GM23338 (cell line): Measurements from ENCODE around the gene SLC12A7. TPM values are rescaled to one million over a fixed set of nuclear protein-coding genes. Genes with fewer than 3 reads are reported as not detected.

Source experiments
- ATAC-seq: fragments of 200-7000 bp; cut with Tn5 transposase; 3 replicates; pipeline ENCODE4 v1.9.1; 2020
- DNase-seq: peaks from one replicate; pipeline ENCODE4 v3.0.0-alpha.2; 2015; ENCODE audit warnings: low spot score
- H2AFZ ChIP-seq: fragments of 200-600 bp; sonication (generic); 2 replicates; pipeline ENCODE4 v1.8.0; 2016; ENCODE audit warnings: antibody characterized with exemption, mild to moderate bottlenecking, moderate library complexity
- H3F3A ChIP-seq: fragments of 200-600 bp; sonication (generic); replicated peaks from 2 replicates; pipeline ENCODE4 v1.8.0; 2017; ENCODE audit warnings: antibody characterized with exemption, mixed run types, low read depth
- H3K27ac ChIP-seq: fragments of 200-600 bp; sonication (generic); 2 replicates; pipeline ENCODE4 v1.6.1; 2016; ENCODE audit warnings: low read depth
- H3K27me3 ChIP-seq: fragments of 200-600 bp; sonication (generic); 2 replicates; pipeline ENCODE4 v1.8.0; 2016; ENCODE audit warnings: mild to moderate bottlenecking, mixed run types, moderate library complexity; ENCODE audit not compliant: insufficient read depth
- H3K36me3 ChIP-seq: fragments of 200-600 bp; sonication (generic); 2 replicates; pipeline ENCODE4 v1.8.0; 2016; ENCODE audit warnings: mild to moderate bottlenecking; ENCODE audit not compliant: insufficient read depth
- H3K4me1 ChIP-seq: fragments of 200-600 bp; sonication (generic); 2 replicates; pipeline ENCODE4 v1.8.0; 2016; ENCODE audit warnings: mild to moderate bottlenecking, moderate library complexity; ENCODE audit not compliant: insufficient read depth
- H3K4me2 ChIP-seq: fragments of 200-600 bp; sonication (generic); 2 replicates; pipeline ENCODE4 v1.7.1; 2017; ENCODE audit warnings: mixed run types
- H3K4me3 ChIP-seq: fragments of 200-600 bp; sonication (generic); 2 replicates; pipeline ENCODE4 v1.6.1; 2016; ENCODE audit warnings: mixed run types
- H3K79me2 ChIP-seq: fragments of 200-600 bp; sonication (generic); replicated peaks from 2 replicates; pipeline ENCODE4 v1.8.0; 2017; ENCODE audit warnings: mild to moderate bottlenecking; ENCODE audit not compliant: insufficient read depth
- H3K9me2 ChIP-seq: fragments of 200-600 bp; sonication (generic); 2 replicates; pipeline ENCODE4 v1.8.0; 2017; ENCODE audit not compliant: insufficient read depth
- H4K20me1 ChIP-seq: fragments of 200-600 bp; sonication (generic); replicated peaks from 2 replicates; pipeline ENCODE4 v1.8.0; 2017; ENCODE audit warnings: mild to moderate bottlenecking; ENCODE audit not compliant: insufficient read depth
- H3K27ac Mint-ChIP-seq: 2 replicates; pipeline ENCODE4 v1.8.0; 2020; ENCODE audit warnings: inconsistent platforms, mild to moderate bottlenecking, moderate library complexity, mixed read lengths
- H3K27me3 Mint-ChIP-seq: 3 replicates; pipeline ENCODE4 v1.8.0; 2022; ENCODE audit warnings: low read depth, mild to moderate bottlenecking, moderate library complexity, mixed read lengths, inconsistent platforms; ENCODE audit not compliant: insufficient read depth, poor library complexity
- H3K36me3 Mint-ChIP-seq: 3 replicates; pipeline ENCODE4 v1.8.0; 2021; ENCODE audit warnings: low read depth, mild to moderate bottlenecking, inconsistent platforms, moderate library complexity, mixed read lengths
- H3K4me1 Mint-ChIP-seq: 3 replicates; pipeline ENCODE4 v1.8.0; 2020; ENCODE audit warnings: mild to moderate bottlenecking, inconsistent platforms, mixed read lengths
- H3K4me3 Mint-ChIP-seq: 3 replicates; pipeline ENCODE4 v1.8.0; 2021; ENCODE audit warnings: moderate library complexity, mild to moderate bottlenecking, inconsistent platforms, mixed read lengths
- H3K9me3 Mint-ChIP-seq: 3 replicates; pipeline ENCODE4 v1.8.0; 2020; ENCODE audit warnings: moderate library complexity, mild to moderate bottlenecking, inconsistent platforms, mixed read lengths
- CREB1 ChIP-seq: fragments of 250-450 bp; sonication (Bioruptor Pico); IDR thresholded peaks from 2 replicates; pipeline ENCODE4 v1.5.0; 2020; ENCODE audit warnings: low read depth, mild to moderate bottlenecking, moderate library complexity
- CTCF ChIP-seq, 2 experiments: fragments of 200-600 bp in 1 of 2; sonication (generic) in 1 of 2; conservative IDR thresholded peaks; 2 replicates each; pipeline versions ENCODE4 v1.5.1 to v1.6.1; 2016 to 2017; ENCODE audit warnings: antibody characterized with exemption in 2 of 2, low read depth in 2 of 2, mild to moderate bottlenecking in 2 of 2, moderate library complexity in 1 of 2
- ETS1 ChIP-seq: IDR thresholded peaks from 2 replicates; pipeline ENCODE4 v1.6.1; 2016; ENCODE audit warnings: antibody characterized with exemption
- EZH2 ChIP-seq: fragments of 200-600 bp; sonication (generic); IDR thresholded peaks from one replicate; pipeline ENCODE4 v1.8.0; 2017; ENCODE audit warnings: antibody characterized with exemption, mild to moderate bottlenecking, low read depth; ENCODE audit not compliant: unreplicated experiment
- EZH2phosphoT487 ChIP-seq: fragments of 200-600 bp; sonication (generic); IDR thresholded peaks from one replicate; pipeline ENCODE4 v1.8.1; 2018; ENCODE audit warnings: antibody characterized with exemption; ENCODE audit not compliant: unreplicated experiment
- JUNB ChIP-seq: IDR thresholded peaks from one replicate; pipeline ENCODE4 v1.6.1; 2016; ENCODE audit warnings: antibody characterized with exemption; ENCODE audit not compliant: unreplicated experiment
- NANOG ChIP-seq: IDR thresholded peaks from 2 replicates; pipeline ENCODE4 v1.6.1; 2016; ENCODE audit warnings: antibody characterized with exemption, borderline replicate concordance
- POLR2AphosphoS5 ChIP-seq: IDR thresholded peaks from 2 replicates; pipeline ENCODE4 v1.6.1; 2016; ENCODE audit warnings: antibody characterized with exemption, low read depth
- REST ChIP-seq: IDR thresholded peaks from one replicate; pipeline ENCODE4 v1.6.1; 2018; ENCODE audit warnings: antibody characterized with exemption; ENCODE audit not compliant: unreplicated experiment
- STAT1 ChIP-seq: IDR thresholded peaks from one replicate; pipeline ENCODE4 v1.6.1; 2016; ENCODE audit warnings: antibody characterized with exemption; ENCODE audit not compliant: unreplicated experiment
- ZNF114 ChIP-seq: fragments of 250-450 bp; sonication (Bioruptor Pico); IDR thresholded peaks from 2 replicates; pipeline ENCODE4 v1.5.0; 2020; ENCODE audit warnings: mild to moderate bottlenecking, moderate library complexity
- ZNF331 ChIP-seq: fragments of 250-450 bp; sonication (Bioruptor Pico); IDR thresholded peaks from 2 replicates; pipeline ENCODE4 v1.5.0; 2020; ENCODE audit warnings: low read depth, mild to moderate bottlenecking, moderate library complexity
- ZNF462 ChIP-seq: fragments of 250-450 bp; sonication (Bioruptor Pico); IDR thresholded peaks from 2 replicates; pipeline ENCODE4 v1.5.0; 2020; ENCODE audit warnings: mild to moderate bottlenecking, moderate library complexity
- polyA plus RNA-seq: library from polyadenylated mRNA; unstranded; fragments of >200 nt; fragmentation: Nextera tagmentation; extraction: Ambion mirVana; gene quantifications from 2 replicates; pipeline ENCODE4 v1.2.1, GENCODE V29; 2016
- total RNA-seq: library from RNA; depleted of rRNA; stranded (reverse); fragments of >200 nt; shearing (Covaris generic); gene quantifications from 2 replicates; pipeline ENCODE4 v1.2.3, GENCODE V29; 2014

The SLC12A7 gene
- total and polyA plus RNA-seq, 2 experiments from 2014 or later: 7.4 to 32.2 TPM

DNA sequence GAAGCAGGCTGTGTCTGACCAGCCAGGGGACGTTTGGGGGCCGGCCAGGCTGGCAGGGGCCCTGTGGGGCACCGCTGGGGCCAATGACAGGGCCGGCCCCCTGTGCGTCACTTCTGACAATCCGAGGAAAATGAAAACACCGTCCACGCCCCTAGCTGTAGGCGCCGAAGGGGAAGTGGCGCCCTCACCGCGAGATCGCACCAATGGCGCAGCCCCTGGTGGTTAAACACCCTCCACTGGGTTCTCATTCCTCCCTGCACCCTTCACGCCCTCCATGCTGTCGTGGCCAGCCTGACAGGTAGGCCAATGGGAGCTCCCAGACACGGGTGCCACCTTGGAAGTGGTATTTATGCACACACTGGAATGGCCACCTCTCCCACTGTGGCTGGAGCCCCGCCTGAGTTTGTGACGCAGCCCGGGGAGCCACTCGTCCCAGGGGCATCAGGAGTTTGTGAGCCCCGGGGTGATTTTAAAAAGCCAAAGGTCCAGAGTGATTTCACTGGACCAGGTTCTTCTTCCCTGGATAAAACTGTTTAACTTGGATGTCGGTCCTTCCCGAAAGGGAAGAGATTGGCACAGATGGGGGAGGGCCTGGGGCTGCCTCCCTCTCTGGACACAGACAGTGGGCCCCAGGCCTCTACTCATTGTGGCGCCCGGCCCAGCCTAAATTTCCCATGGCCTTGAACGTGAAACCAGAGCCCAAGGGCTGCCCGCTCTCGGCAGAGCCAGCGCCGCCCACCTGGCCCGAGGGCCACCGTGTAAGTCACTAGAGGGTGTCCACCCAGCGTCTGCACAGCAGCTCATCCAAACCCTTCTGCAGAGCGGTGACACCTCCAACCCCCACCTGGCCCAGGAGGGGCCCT lies 53.5 kb downstream of the SLC12A7 start:
- TF ChIP-seq CREB1 (CRISPR knock-in tag): no peak
- TF ChIP-seq CTCF (conservative IDR thresholded peaks at IDR 0.05; ENCODE audit: low read depth in 2 of 2): no peak
- TF ChIP-seq ZNF462 (CRISPR knock-in tag): no peak
- TF ChIP-seq POLR2AphosphoS5: no peak
- no peak for TF ChIP-seq REST
- no peak for TF ChIP-seq EZH2
- TF ChIP-seq STAT1: no peak
- no peak for TF ChIP-seq ETS1
- TF ChIP-seq ZNF114 (CRISPR knock-in tag): no peak
- no peak for TF ChIP-seq EZH2phosphoT487
- TF ChIP-seq JUNB: no peak
- no peak for TF ChIP-seq ZNF331
- TF ChIP-seq NANOG: no peak
- H3K27me3 ChIP-seq: no peaks in the 10 kb centered on the region
- no peaks in the 10 kb centered on the region for H3K9me2 ChIP-seq
- H3K4me3 ChIP-seq: no peak overlapping the region
- Mint-ChIP-seq H3K9me3 (no peaks in the 10 kb centered on the region), H3K27ac (no peak overlapping the region; the same call in 1 of the 2 replicates), H3K36me3 (peaks cover 19% of the 10 kb centered on the region), H3K4me1 (no peaks in the 10 kb centered on the region), H3K27me3 (peaks cover 2% of the 10 kb centered on the region), H3K4me3 (no peak overlapping the region)
- no peak for ATAC-seq
- no peak overlapping the region for H2AFZ ChIP-seq
- DNase-seq: no peak
- no peak overlapping the region for H3K4me2 ChIP-seq
- H3K27ac ChIP-seq: no peak overlapping the region
- no peaks in the 10 kb centered on the region for H3K36me3 ChIP-seq
- no peaks in the 10 kb centered on the region for H3F3A ChIP-seq
- H3K4me1 ChIP-seq: no peaks in the 10 kb centered on the region
- no peaks in the 10 kb centered on the region for H3K79me2 ChIP-seq
- H4K20me1 ChIP-seq: no peaks in the 10 kb centered on the region; the same call in 1 of the 2 replicates
